ENCODE measurements around the gene SLC38A11. TPM values are rescaled to one million over a fixed set of nuclear protein-coding genes. Genes with fewer than 3 reads are reported as not detected.

The SLC38A11 gene
- polyA plus RNA-seq, 1 of the 3 experiments (the other 2 are of a cell fraction), result not detected

GRCh38 chr2:164933671-164934189 is 21.6 kb downstream of the SLC38A11 start:
- H4K20me1 ChIP-seq (ENCODE audit: insufficient read depth), result no peaks in the 10 kb centered on the region
- POLR2A ChIA-PET, result no interaction called here
- no peaks in the 10 kb centered on the region for H3K4me1 ChIP-seq (ENCODE audit: control insufficient read depth in 1 of 2, insufficient read depth in 2 of 2, low read depth in 1 of 2, low read length in 1 of 2)
- no peaks in the 10 kb centered on the region for H3K27me3 ChIP-seq (ENCODE audit: insufficient read depth)
- H2AFZ ChIP-seq (ENCODE audit: low read depth), result no peak overlapping the region
- no peaks in the 10 kb centered on the region for H3K79me2 ChIP-seq (ENCODE audit: insufficient read depth)
- no peaks in the 10 kb centered on the region for H3K36me3 ChIP-seq (replicated peaks in 1 of 2; ENCODE audit: control insufficient read depth in 1 of 2, insufficient read depth in 2 of 2, low read length in 1 of 2)
- no peak overlapping the region for H3K4me3 ChIP-seq (ENCODE audit: low read depth in 2 of 2, low read length in 1 of 2)
- H3F3A ChIP-seq (replicated peaks; ENCODE audit: insufficient read depth), result no peaks in the 10 kb centered on the region
- no peak overlapping the region for H3K4me2 ChIP-seq
- no peak overlapping the region for H3K9ac ChIP-seq
- H3K9me2 ChIP-seq, result no peaks in the 10 kb centered on the region
- H3K9me3 ChIP-seq, result no peaks in the 10 kb centered on the region
- TF ChIP-seq FOXJ3 (CRISPR knock-in tag; IDR thresholded peaks at IDR 0.05) (no peak), SIN3A (IDR thresholded peaks at IDR 0.05; ENCODE audit: borderline replicate concordance, low read depth, low read length) (no peak), RAD21 (IDR thresholded peaks at IDR 0.05; ENCODE audit: low read length) (no peak), MEF2A (IDR thresholded peaks at IDR 0.05; ENCODE audit: borderline replicate concordance, low read depth) (no peak), RXRA (IDR thresholded peaks at IDR 0.05; ENCODE audit: borderline replicate concordance, low read depth) (no peak)
- 87% methylated on average over 3 of the region's 3 CpGs for WGBS (ENCODE audit: low lambda C conversion rate)
- H3K27ac ChIP-seq (ENCODE audit: low read depth in 2 of 2, low read length in 1 of 2), result no peak overlapping the region
- CTCF ChIA-PET, result interaction anchor here (1.6 kb wide), 1 partner anchor 196 kb away, joined by 4 read pairs; no protein-coding TSS in a partner anchor
- no peak for DNase-seq

- Histone ChIP-seq H3K36me3 (replicated peaks in 1 of 2; ENCODE audit: control insufficient read depth in 1 of 2, insufficient read depth in 2 of 2, low read length in 1 of 2) (no peaks in the 10 kb centered on the region), H3K27me3 (ENCODE audit: insufficient read depth) (no peaks in the 10 kb centered on the region), H3K79me2 (ENCODE audit: insufficient read depth) (no peaks in the 10 kb centered on the region), H2AFZ (ENCODE audit: low read depth) (no peak overlapping the region), H3K4me2 (no peak overlapping the region), H3K9ac (no peak overlapping the region), H3K4me3 (ENCODE audit: low read depth in 2 of 2, low read length in 1 of 2) (no peak overlapping the region), H3K4me1 (ENCODE audit: control insufficient read depth in 1 of 2, insufficient read depth in 2 of 2, low read depth in 1 of 2, low read length in 1 of 2) (no peaks in the 10 kb centered on the region), H3K9me3 (no peaks in the 10 kb centered on the region), H3K27ac (ENCODE audit: low read depth in 2 of 2, low read length in 1 of 2) (no peak overlapping the region), H3K9me2 (no peaks in the 10 kb centered on the region), H3F3A (replicated peaks; ENCODE audit: insufficient read depth) (no peaks in the 10 kb centered on the region), H4K20me1 (ENCODE audit: insufficient read depth) (no peaks in the 10 kb centered on the region)
- CTCF ChIA-PET, result no interaction called here
- 77% methylated on average over 2 of the region's 2 CpGs for WGBS (ENCODE audit: low lambda C conversion rate)
- POLR2A ChIA-PET, result no interaction called here
- TF ChIP-seq ELF1 (IDR thresholded peaks at IDR 0.05) (no peak), FOXJ3 (CRISPR knock-in tag; IDR thresholded peaks at IDR 0.05) (no peak)
- no peak for DNase-seq
These were observed 22.9 kb downstream of the SLC38A11 start for GRCh38 chr2:164932377-164932776.

GRCh38 chr2:164928101-164928673 is 27.1 kb downstream of the SLC38A11 start:
- Histone ChIP-seq H3K36me3 (replicated peaks in 1 of 2; ENCODE audit: control insufficient read depth in 1 of 2, insufficient read depth in 2 of 2, low read length in 1 of 2) (no peaks in the 10 kb centered on the region), H3K4me1 (ENCODE audit: control insufficient read depth in 1 of 2, insufficient read depth in 2 of 2, low read depth in 1 of 2, low read length in 1 of 2) (no peaks in the 10 kb centered on the region), H3K9me2 (no peaks in the 10 kb centered on the region), H3K27ac (ENCODE audit: low read depth in 2 of 2, low read length in 1 of 2) (no peak overlapping the region), H3K9ac (no peak overlapping the region), H2AFZ (ENCODE audit: low read depth) (no peak overlapping the region), H3F3A (replicated peaks; ENCODE audit: insufficient read depth) (no peaks in the 10 kb centered on the region), H3K4me2 (no peak overlapping the region), H3K79me2 (ENCODE audit: insufficient read depth) (no peaks in the 10 kb centered on the region), H3K9me3 (no peaks in the 10 kb centered on the region), H3K27me3 (ENCODE audit: insufficient read depth) (no peaks in the 10 kb centered on the region), H3K4me3 (ENCODE audit: low read depth in 2 of 2, low read length in 1 of 2) (no peak overlapping the region), H4K20me1 (ENCODE audit: insufficient read depth) (no peaks in the 10 kb centered on the region)
- DNase-seq, result no peak
- ChIA-PET POLR2A (no interaction called here), CTCF (no interaction called here)
- TF ChIP-seq MAX (IDR thresholded peaks at IDR 0.05; ENCODE audit: low read depth) (no peak), FOXJ3 (CRISPR knock-in tag; IDR thresholded peaks at IDR 0.05) (no peak), PBX3 (IDR thresholded peaks at IDR 0.05) (no peak), CTCF (IDR thresholded peaks at IDR 0.05) (no peak), FOSL2 (IDR thresholded peaks at IDR 0.05; ENCODE audit: borderline replicate concordance, low read depth) (no peak), NRF1 (IDR thresholded peaks at IDR 0.05; ENCODE audit: low read depth, low read length) (no peak), GATA2 (CRISPR knock-in tag; IDR thresholded peaks at IDR 0.05) (no peak), MEF2A (IDR thresholded peaks at IDR 0.05; ENCODE audit: borderline replicate concordance, low read depth) (no peak), USF1 (IDR thresholded peaks at IDR 0.05; ENCODE audit: borderline replicate concordance, low read depth) (no peak), CHD2 (IDR thresholded peaks at IDR 0.05; ENCODE audit: low read length, partially characterized antibody) (no peak), RAD21 (IDR thresholded peaks at IDR 0.05; ENCODE audit: low read length) (no peak)

Measured in SK-N-SH (cell line).